SIG-M5 treated with dmso at 0.1 percent for 504 hours (cell line): ENCODE measurements around the gene MYNN.
"Not testable (repeated sequence)": the region's sequence is repeated elsewhere in the genome, so short reads cannot be mapped to it uniquely, and the experiment has no call there.

Experiments used
- DNase-seq: peaks from one replicate; lab custom pipeline; 2025; ENCODE audit not compliant: unreplicated experiment; lab: John Stamatoyannopoulos, UW

Gene MYNN

GRCh38 chr3:169772897-169773816 is at the start of gene MYNN:
Gene MYNN (plus strand): TSS chr3:169773396. CDS start chr3:169774296, 900 bp downstream.
- peak; percentile 90 for DNase-seq

- DNase-seq = not testable (repeated sequence)
These were observed 41.3 kb upstream of the MYNN start for GRCh38 chr3:169731857-169732256.

- no peak for DNase-seq
These were observed 34.1 kb upstream of the MYNN start for GRCh38 chr3:169739067-169739466.

GRCh38 chr3:169744366-169745054 is 28.7 kb upstream of the MYNN start:
- no peak for DNase-seq

GRCh38 chr3:169746924-169747323 is 26.3 kb upstream of the MYNN start:
- peak; percentile 28 for DNase-seq

- no peak for DNase-seq
These were observed 24.5 kb upstream of the MYNN start for GRCh38 chr3:169748670-169749069.

- no peak for DNase-seq
These were observed 22.5 kb upstream of the MYNN start for GRCh38 chr3:169750665-169751064.

GRCh38 chr3:169751875-169752274 is 21.3 kb upstream of the MYNN start:
- no peak for DNase-seq

GRCh38 chr3:169754711-169755110 is 18.5 kb upstream of the MYNN start:
- DNase-seq = no peak

GRCh38 chr3:169755488-169755887 is 17.7 kb upstream of the MYNN start:
- no peak for DNase-seq

GRCh38 chr3:169758359-169758994 is 14.7 kb upstream of the MYNN start:
- no peak for DNase-seq

- DNase-seq = no peak
These were observed 13.9 kb upstream of the MYNN start for GRCh38 chr3:169759256-169759655.

- no peak for DNase-seq
These were observed 12.7 kb upstream of the MYNN start for GRCh38 chr3:169760479-169760878.

- peak; percentile 82 for DNase-seq
These were observed 8.8 kb upstream of the MYNN start for GRCh38 chr3:169764312-169764881.

- peak; percentile 68 for DNase-seq
These were observed 8.1 kb upstream of the MYNN start, which contains the start of gene TERC for GRCh38 chr3:169764882-169765612. Gene TERC (minus strand): TSS chr3:169765060.

- DNase-seq = peak; percentile 62
These were observed 3.7 kb upstream of the MYNN start, which contains the start of gene ACTRT3 for GRCh38 chr3:169769287-169770181. Gene ACTRT3 (minus strand): TSS chr3:169769561. CDS start chr3:169769520, 41 bp downstream.

GRCh38 chr3:169771497-169772304 is 1.5 kb upstream of the MYNN start:
- peak; percentile 91 for DNase-seq

- peak; percentile 85 for DNase-seq
These were observed 795 bp upstream of the MYNN start for GRCh38 chr3:169772305-169772896.
